KMS-11 (cell line): ENCODE results near the gene PIKFYVE.
"Not testable (repeated sequence)": the region's sequence is repeated elsewhere in the genome, so short reads cannot be mapped to it uniquely, and the experiment has no call there.

Experiments used
- H2AFZ ChIP-seq: fragments of 200-600 bp; sonication (generic); 2 replicates; pipeline ENCODE4 v1.6.1; 2016; ENCODE audit warnings: antibody characterized with exemption, mixed run types, low read depth
- H3K27ac ChIP-seq: fragments of 200-600 bp; sonication (generic); 2 replicates; pipeline ENCODE4 v1.6.1; 2016; ENCODE audit warnings: mild to moderate bottlenecking, mixed run types
- H3K27me3 ChIP-seq: fragments of 200-600 bp; sonication (generic); 2 replicates; pipeline ENCODE4 v1.6.1; 2017; ENCODE audit warnings: mild to moderate bottlenecking, low read depth, mixed run types, moderate library complexity; ENCODE audit not compliant: insufficient read depth
- H3K36me3 ChIP-seq: fragments of 200-600 bp; sonication (generic); 2 replicates; pipeline ENCODE4 v1.6.1; 2017; ENCODE audit warnings: mild to moderate bottlenecking, mixed run types; ENCODE audit not compliant: insufficient read depth
- H3K4me1 ChIP-seq: fragments of 200-600 bp; sonication (generic); 2 replicates; pipeline ENCODE4 v1.6.1; 2016; ENCODE audit warnings: mild to moderate bottlenecking, low read depth, mixed run types; ENCODE audit not compliant: poor library complexity, severe bottlenecking
- H3K4me2 ChIP-seq: fragments of 200-600 bp; sonication (generic); 2 replicates; pipeline ENCODE4 v1.7.0; 2016; ENCODE audit warnings: mild to moderate bottlenecking, mixed run types
- H3K4me3 ChIP-seq: fragments of 200-600 bp; sonication (generic); IDR thresholded peaks from 2 replicates; pipeline ENCODE4 v1.6.1; 2017; ENCODE audit warnings: low read depth, low read length, mixed read lengths; ENCODE audit not compliant: insufficient read depth
- H3K79me2 ChIP-seq: fragments of 200-600 bp; sonication (generic); 2 replicates; pipeline ENCODE4 v1.6.1; 2016; ENCODE audit warnings: low read depth, mixed run types; ENCODE audit not compliant: insufficient read depth
- H3K9ac ChIP-seq: fragments of 200-600 bp; sonication (generic); 2 replicates; pipeline ENCODE4 v1.6.1; 2016; ENCODE audit warnings: mild to moderate bottlenecking, mixed run types
- H4K20me1 ChIP-seq: fragments of 200-600 bp; sonication (generic); 2 replicates; pipeline ENCODE4 v1.6.1; 2016; ENCODE audit warnings: mild to moderate bottlenecking, mixed run types; ENCODE audit not compliant: insufficient read depth
- TF ChIP-seq, protein P1 (sequence below): fragments of 200-600 bp; sonication (generic); conservative IDR thresholded peaks from 2 replicates; pipeline ENCODE4 v1.6.1; 2017; ENCODE audit warnings: low read depth, mild to moderate bottlenecking, antibody characterized with exemption, low read length, moderate library complexity, mixed read lengths

Gene PIKFYVE, protein sequence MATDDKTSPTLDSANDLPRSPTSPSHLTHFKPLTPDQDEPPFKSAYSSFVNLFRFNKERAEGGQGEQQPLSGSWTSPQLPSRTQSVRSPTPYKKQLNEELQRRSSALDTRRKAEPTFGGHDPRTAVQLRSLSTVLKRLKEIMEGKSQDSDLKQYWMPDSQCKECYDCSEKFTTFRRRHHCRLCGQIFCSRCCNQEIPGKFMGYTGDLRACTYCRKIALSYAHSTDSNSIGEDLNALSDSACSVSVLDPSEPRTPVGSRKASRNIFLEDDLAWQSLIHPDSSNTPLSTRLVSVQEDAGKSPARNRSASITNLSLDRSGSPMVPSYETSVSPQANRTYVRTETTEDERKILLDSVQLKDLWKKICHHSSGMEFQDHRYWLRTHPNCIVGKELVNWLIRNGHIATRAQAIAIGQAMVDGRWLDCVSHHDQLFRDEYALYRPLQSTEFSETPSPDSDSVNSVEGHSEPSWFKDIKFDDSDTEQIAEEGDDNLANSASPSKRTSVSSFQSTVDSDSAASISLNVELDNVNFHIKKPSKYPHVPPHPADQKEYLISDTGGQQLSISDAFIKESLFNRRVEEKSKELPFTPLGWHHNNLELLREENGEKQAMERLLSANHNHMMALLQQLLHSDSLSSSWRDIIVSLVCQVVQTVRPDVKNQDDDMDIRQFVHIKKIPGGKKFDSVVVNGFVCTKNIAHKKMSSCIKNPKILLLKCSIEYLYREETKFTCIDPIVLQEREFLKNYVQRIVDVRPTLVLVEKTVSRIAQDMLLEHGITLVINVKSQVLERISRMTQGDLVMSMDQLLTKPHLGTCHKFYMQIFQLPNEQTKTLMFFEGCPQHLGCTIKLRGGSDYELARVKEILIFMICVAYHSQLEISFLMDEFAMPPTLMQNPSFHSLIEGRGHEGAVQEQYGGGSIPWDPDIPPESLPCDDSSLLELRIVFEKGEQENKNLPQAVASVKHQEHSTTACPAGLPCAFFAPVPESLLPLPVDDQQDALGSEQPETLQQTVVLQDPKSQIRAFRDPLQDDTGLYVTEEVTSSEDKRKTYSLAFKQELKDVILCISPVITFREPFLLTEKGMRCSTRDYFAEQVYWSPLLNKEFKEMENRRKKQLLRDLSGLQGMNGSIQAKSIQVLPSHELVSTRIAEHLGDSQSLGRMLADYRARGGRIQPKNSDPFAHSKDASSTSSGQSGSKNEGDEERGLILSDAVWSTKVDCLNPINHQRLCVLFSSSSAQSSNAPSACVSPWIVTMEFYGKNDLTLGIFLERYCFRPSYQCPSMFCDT (N-terminal part only)

DNA sequence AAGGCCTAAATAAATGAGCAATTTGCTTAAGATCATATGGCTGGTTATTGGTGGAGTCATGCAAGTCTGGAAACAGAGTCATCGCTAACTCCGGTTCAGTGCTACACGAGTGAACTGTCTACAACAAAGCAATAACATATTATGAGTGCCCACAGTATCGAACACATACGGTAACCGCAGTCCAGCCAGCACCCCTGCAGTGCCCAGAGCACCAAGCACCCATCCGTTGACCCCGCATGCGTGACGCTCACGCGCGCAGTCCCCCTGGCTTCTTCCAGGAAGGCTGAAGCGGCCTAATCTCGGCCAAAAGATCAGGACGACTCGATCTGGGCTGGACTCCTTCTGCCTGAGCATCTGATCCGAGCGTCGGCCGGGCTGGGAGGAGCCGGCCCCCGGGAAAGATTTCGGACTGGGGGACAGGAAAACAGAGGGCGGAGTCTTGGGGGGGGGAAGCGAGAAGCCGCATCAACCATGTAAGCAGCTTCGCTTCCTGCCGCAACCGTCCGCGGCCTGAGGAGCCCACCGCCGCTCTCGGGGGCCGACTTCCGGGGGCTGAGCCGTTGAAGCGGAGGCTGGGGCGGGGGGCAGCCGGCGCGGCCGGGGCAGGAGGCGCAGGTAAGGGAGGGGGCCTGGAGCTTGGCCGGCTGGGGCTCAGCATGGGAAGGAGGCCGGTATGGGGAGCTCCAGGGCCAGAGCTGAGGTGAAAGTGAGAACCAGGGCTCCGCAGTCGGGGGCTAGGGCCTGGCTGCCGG is at the start of gene PIKFYVE:
Gene PIKFYVE, plus strand, starts transcription at position 455 of the 752 bp plus-strand sequence. CDS start 5,265 bp downstream, outside the sequence.
- H3K36me3 ChIP-seq = no peaks in the 10 kb centered on the region
- H3K9ac ChIP-seq = peak within 1 kb of the TSS; percentile 45; the same call in 1 of the 2 replicates
- H3K27me3 ChIP-seq = no peaks in the 10 kb centered on the region
- H3K27ac ChIP-seq = peak within 1 kb of the TSS; percentile 43
- H3K4me1 ChIP-seq = peaks cover 17% of the 10 kb centered on the region
- H3K4me2 ChIP-seq = peak within 1 kb of the TSS; percentile 45
- TF ChIP-seq, protein P1, sequence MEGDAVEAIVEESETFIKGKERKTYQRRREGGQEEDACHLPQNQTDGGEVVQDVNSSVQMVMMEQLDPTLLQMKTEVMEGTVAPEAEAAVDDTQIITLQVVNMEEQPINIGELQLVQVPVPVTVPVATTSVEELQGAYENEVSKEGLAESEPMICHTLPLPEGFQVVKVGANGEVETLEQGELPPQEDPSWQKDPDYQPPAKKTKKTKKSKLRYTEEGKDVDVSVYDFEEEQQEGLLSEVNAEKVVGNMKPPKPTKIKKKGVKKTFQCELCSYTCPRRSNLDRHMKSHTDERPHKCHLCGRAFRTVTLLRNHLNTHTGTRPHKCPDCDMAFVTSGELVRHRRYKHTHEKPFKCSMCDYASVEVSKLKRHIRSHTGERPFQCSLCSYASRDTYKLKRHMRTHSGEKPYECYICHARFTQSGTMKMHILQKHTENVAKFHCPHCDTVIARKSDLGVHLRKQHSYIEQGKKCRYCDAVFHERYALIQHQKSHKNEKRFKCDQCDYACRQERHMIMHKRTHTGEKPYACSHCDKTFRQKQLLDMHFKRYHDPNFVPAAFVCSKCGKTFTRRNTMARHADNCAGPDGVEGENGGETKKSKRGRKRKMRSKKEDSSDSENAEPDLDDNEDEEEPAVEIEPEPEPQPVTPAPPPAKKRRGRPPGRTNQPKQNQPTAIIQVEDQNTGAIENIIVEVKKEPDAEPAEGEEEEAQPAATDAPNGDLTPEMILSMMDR = no peak
- peak within 1 kb of the TSS; percentile 62 for H2AFZ ChIP-seq
- peaks cover 15% of the 10 kb centered on the region; the same call in 1 of the 2 replicates for H3K79me2 ChIP-seq
- no peaks in the 10 kb centered on the region for H4K20me1 ChIP-seq
- H3K4me3 ChIP-seq = peak within 1 kb of the TSS; percentile 71

DNA sequence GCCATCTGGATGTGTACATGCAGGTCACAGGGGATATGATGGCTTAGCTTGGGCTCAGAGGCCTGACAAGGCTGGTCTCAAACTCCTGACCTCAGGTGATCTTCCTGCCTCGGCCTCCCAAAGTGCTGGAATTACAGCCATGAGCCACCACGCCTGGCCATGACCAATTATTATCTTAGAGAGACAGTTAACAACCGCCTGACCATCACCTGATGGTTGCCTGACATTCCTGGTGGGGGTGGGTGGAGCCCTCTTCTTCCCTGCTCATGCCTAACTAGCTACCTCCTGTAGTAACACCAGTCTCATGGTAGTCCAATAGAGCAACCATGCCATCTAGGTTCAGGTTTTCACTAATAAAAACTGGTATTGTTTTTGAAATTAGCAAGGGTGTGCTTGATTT is 44.2 kb upstream of the PIKFYVE start:
- not testable (repeated sequence) for H3K4me1 ChIP-seq, H2AFZ ChIP-seq

DNA sequence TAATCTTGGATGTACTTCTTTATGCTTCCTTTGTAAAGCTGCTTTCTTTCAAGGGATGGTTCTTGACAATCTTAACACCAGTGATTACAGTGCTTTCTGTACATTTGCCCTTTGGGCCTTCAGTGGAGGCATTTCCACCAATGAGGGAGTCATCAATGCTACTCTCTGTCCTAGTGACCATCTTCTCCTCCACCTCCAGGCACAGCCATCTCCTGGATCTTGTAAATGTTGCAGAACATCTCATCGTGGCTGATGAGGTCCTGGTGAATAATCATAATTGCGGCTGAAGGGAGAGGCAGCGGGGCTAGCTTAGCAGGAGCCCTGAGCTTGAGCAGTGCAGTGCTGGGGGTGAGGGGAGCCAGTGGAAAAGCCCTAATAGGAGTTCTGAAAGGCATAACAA is 43.7 kb upstream of the PIKFYVE start:
- Histone ChIP-seq H3K4me3 (no peak overlapping the region), H3K9ac (no peak overlapping the region), H2AFZ (no peak overlapping the region), H3K27ac (no peak overlapping the region), H3K27me3 (no peaks in the 10 kb centered on the region), H3K4me2 (no peak overlapping the region), H3K36me3 (no peaks in the 10 kb centered on the region), H3K4me1 (no peaks in the 10 kb centered on the region), H4K20me1 (no peaks in the 10 kb centered on the region), H3K79me2 (no peaks in the 10 kb centered on the region)
- TF ChIP-seq, protein P1 = no peak

More for the DNA sequence above, 44.2 kb upstream of the PIKFYVE start:
- not testable (repeated sequence) for H3K36me3 ChIP-seq, H3K27me3 ChIP-seq, H3K9ac ChIP-seq, H4K20me1 ChIP-seq, H3K79me2 ChIP-seq, H3K27ac ChIP-seq, H3K4me2 ChIP-seq, H3K4me3 ChIP-seq

DNA sequence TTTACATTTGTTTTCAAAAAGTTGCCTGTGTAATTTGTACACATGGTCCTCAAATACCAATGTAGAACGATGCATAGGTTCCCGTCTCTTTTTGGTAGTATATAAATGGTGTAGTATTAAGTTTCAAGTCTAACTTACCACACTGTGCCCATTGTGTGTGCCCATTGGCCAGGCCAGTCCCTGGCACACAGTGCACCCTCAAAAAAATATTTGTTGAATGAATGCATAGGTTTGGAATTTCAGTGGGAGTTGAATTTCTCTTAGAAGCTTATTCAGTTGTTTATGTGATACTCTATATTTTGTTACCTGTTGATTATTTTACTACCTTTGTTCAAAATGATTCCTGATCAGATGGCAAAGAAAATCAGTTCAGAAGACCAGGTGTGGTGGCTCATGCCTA is 41.3 kb upstream of the PIKFYVE start:
- H3K4me3 ChIP-seq = no peak overlapping the region
- no peak overlapping the region for H3K4me2 ChIP-seq
- no peaks in the 10 kb centered on the region for H4K20me1 ChIP-seq
- H3K4me1 ChIP-seq = no peaks in the 10 kb centered on the region
- H3K79me2 ChIP-seq = no peaks in the 10 kb centered on the region
- H3K27ac ChIP-seq = no peak overlapping the region
- TF ChIP-seq, protein P1 = no peak
- H3K36me3 ChIP-seq = no peaks in the 10 kb centered on the region
- H3K9ac ChIP-seq = no peak overlapping the region
- H3K27me3 ChIP-seq = no peaks in the 10 kb centered on the region
- no peak overlapping the region for H2AFZ ChIP-seq
